Rectal smooth muscle tissue (tissue), 1 donor: ENCODE results near the gene NOTCH3.

Experiments
- H3K27ac ChIP-seq: one replicate; pipeline ENCODE4 v1.7.0; 2013; ENCODE audit warnings: low read depth, low read length, inconsistent platforms
- H3K27me3 ChIP-seq: one replicate; pipeline ENCODE4 v1.7.0; 2013; ENCODE audit warnings: low read length; ENCODE audit not compliant: control insufficient read depth, insufficient read depth
- H3K36me3 ChIP-seq: one replicate; pipeline ENCODE4 v1.7.0; 2013; ENCODE audit warnings: low read length; ENCODE audit not compliant: control insufficient read depth, insufficient read depth
- H3K4me1 ChIP-seq: one replicate; pipeline ENCODE4 v1.7.0; 2013; ENCODE audit warnings: low read length; ENCODE audit not compliant: control insufficient read depth, insufficient read depth
- H3K4me3 ChIP-seq: one replicate; pipeline ENCODE4 v1.7.0; 2013; ENCODE audit warnings: low read length
- H3K9ac ChIP-seq: one replicate; pipeline ENCODE4 v1.7.0; 2013; ENCODE audit warnings: low read length

NOTCH3 gene

GRCh38 chr19:15225760-15226159, 25.0 kb upstream of the NOTCH3 start:
- no peak overlapping the region for H3K4me3 ChIP-seq
- H3K27ac ChIP-seq: no peak overlapping the region
- no peak overlapping the region for H3K9ac ChIP-seq
- peaks cover 7% of the 10 kb centered on the region for H3K4me1 ChIP-seq
- no peaks in the 10 kb centered on the region for H3K36me3 ChIP-seq
- peaks cover 5% of the 10 kb centered on the region for H3K27me3 ChIP-seq

GRCh38 chr19:15223649-15224361, 23.0 kb upstream of the NOTCH3 start:
- peak overlapping the region; percentile 84 for H3K4me3 ChIP-seq
- H3K36me3 ChIP-seq: no peaks in the 10 kb centered on the region
- H3K4me1 ChIP-seq: peaks cover 7% of the 10 kb centered on the region
- H3K27ac ChIP-seq: no peak overlapping the region
- no peak overlapping the region for H3K9ac ChIP-seq
- peaks cover 5% of the 10 kb centered on the region for H3K27me3 ChIP-seq

GRCh38 chr19:15222738-15223648, 22.2 kb upstream of the NOTCH3 start:
- Histone ChIP-seq H3K27me3 (peaks cover 5% of the 10 kb centered on the region), H3K9ac (no peak overlapping the region), H3K4me1 (peaks cover 7% of the 10 kb centered on the region), H3K4me3 (peak overlapping the region; percentile 84), H3K36me3 (no peaks in the 10 kb centered on the region), H3K27ac (no peak overlapping the region)

- peaks cover 5% of the 10 kb centered on the region for H3K27me3 ChIP-seq
- no peaks in the 10 kb centered on the region for H3K36me3 ChIP-seq
- no peak overlapping the region for H3K27ac ChIP-seq
- no peak overlapping the region for H3K9ac ChIP-seq
- peaks cover 7% of the 10 kb centered on the region for H3K4me1 ChIP-seq
- no peak overlapping the region for H3K4me3 ChIP-seq
These were observed 20.0 kb upstream of the NOTCH3 start for GRCh38 chr19:15220833-15221232.

GRCh38 chr19:15218501-15218900, 17.7 kb upstream of the NOTCH3 start:
- Histone ChIP-seq H3K9ac (no peak overlapping the region), H3K27me3 (peaks cover 5% of the 10 kb centered on the region), H3K27ac (no peak overlapping the region), H3K4me1 (peaks cover 3% of the 10 kb centered on the region), H3K36me3 (no peaks in the 10 kb centered on the region), H3K4me3 (no peak overlapping the region)

GRCh38 chr19:15216363-15216762, 15.6 kb upstream of the NOTCH3 start:
- Histone ChIP-seq H3K4me3 (no peak overlapping the region), H3K27me3 (peaks cover under 1% of the 10 kb centered on the region), H3K27ac (no peak overlapping the region), H3K4me1 (no peaks in the 10 kb centered on the region), H3K36me3 (no peaks in the 10 kb centered on the region), H3K9ac (no peak overlapping the region)

- Histone ChIP-seq H3K9ac (no peak overlapping the region), H3K4me3 (no peak overlapping the region), H3K27ac (no peak overlapping the region), H3K4me1 (no peaks in the 10 kb centered on the region), H3K36me3 (no peaks in the 10 kb centered on the region), H3K27me3 (no peaks in the 10 kb centered on the region)
These were observed 13.1 kb upstream of the NOTCH3 start for GRCh38 chr19:15213715-15214381.

GRCh38 chr19:15212711-15213110, 11.9 kb upstream of the NOTCH3 start:
- no peaks in the 10 kb centered on the region for H3K36me3 ChIP-seq
- H3K27ac ChIP-seq: no peak overlapping the region
- no peaks in the 10 kb centered on the region for H3K27me3 ChIP-seq
- no peaks in the 10 kb centered on the region for H3K4me1 ChIP-seq
- H3K4me3 ChIP-seq: no peak overlapping the region
- no peak overlapping the region for H3K9ac ChIP-seq

GRCh38 chr19:15210323-15210781, 9.6 kb upstream of the NOTCH3 start:
- no peaks in the 10 kb centered on the region for H3K27me3 ChIP-seq
- H3K4me1 ChIP-seq: no peaks in the 10 kb centered on the region

GRCh38 chr19:15201374-15202023, 704 bp upstream of the NOTCH3 start:
- Histone ChIP-seq H3K4me3 (no peak overlapping the region), H3K27ac (no peak overlapping the region), H3K9ac (no peak overlapping the region), H3K27me3 (peaks cover 10% of the 10 kb centered on the region), H3K4me1 (no peaks in the 10 kb centered on the region), H3K36me3 (no peaks in the 10 kb centered on the region)

More at GRCh38 chr19:15210323-15210781, 9.6 kb upstream of the NOTCH3 start:
- Histone ChIP-seq H3K36me3 (no peaks in the 10 kb centered on the region), H3K27ac (no peak overlapping the region), H3K9ac (no peak overlapping the region), H3K4me3 (no peak overlapping the region)

- Histone ChIP-seq H3K27me3 (peaks cover 14% of the 10 kb centered on the region), H3K4me1 (no peaks in the 10 kb centered on the region), H3K4me3 (peak overlapping the region; percentile 48), H3K27ac (no peak overlapping the region), H3K9ac (no peak overlapping the region), H3K36me3 (no peaks in the 10 kb centered on the region)
These were observed 888 bp downstream of the NOTCH3 start for GRCh38 chr19:15199661-15200552.
